KOPT-K1 (cell line): ENCODE results near the gene MPP7.

Experiments used
- H3K27ac ChIP-seq: fragments of 200-600 bp; sonication (generic); 2 replicates; pipeline ENCODE4 v1.5.1; 2016; ENCODE audit warnings: antibody characterized with exemption, mild to moderate bottlenecking, low read depth, low read length; ENCODE audit not compliant: poor library complexity, severe bottlenecking
- H3K36me3 ChIP-seq: fragments of 200-600 bp; sonication (generic); 2 replicates; pipeline ENCODE4 v1.5.1; 2017; ENCODE audit warnings: antibody characterized with exemption, mild to moderate bottlenecking, low read length, moderate library complexity; ENCODE audit not compliant: insufficient read depth
- H3K9me3 ChIP-seq: fragments of 200-600 bp; sonication (generic); 2 replicates; pipeline ENCODE4 v1.5.1; 2017; ENCODE audit warnings: antibody characterized with exemption, low read length, mild to moderate bottlenecking; ENCODE audit not compliant: insufficient read depth, poor library complexity, severe bottlenecking

The MPP7 gene

DNA sequence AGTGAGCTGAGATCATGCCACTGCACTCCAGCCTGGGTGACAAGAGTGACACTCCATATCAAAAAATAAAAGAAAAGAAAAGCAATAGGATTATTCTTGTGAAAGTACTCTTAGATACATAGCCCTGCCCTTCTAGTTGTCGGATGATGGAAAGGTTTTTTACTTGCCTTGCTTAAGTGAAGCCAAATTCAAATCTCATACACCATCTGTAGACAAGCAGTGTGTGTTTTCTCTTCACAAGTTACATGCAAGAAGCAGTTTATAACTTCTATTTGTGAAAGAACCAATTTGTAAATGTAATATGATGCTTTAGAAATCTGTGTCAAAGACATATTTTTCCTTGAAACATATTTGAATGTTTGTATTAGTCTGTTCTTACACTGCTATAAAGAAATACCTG lies 15.8 kb upstream of the MPP7 start:
- H3K9me3 ChIP-seq: no peaks in the 10 kb centered on the region
- no peaks in the 10 kb centered on the region for H3K36me3 ChIP-seq
- no peak overlapping the region for H3K27ac ChIP-seq

DNA sequence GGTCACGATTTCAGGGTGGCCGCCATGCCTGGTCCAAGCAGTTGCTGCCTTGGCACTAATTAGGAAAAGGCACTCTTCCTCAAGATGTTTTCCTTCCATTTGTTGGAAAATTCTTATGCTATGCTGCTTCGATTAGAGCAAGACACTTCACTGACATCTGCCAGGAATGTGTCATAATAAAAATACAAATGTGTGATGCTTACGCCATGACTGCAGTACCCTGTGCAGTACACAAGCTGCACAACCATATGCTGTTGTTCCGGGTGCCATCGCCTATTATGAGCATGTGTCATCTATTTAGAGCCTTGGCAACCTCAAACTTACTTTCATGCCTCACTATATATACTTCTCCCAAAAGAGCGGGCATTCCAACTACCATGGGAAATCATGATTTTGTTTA lies 14.9 kb upstream of the MPP7 start:
- no peaks in the 10 kb centered on the region for H3K9me3 ChIP-seq
- H3K36me3 ChIP-seq: no peaks in the 10 kb centered on the region
- H3K27ac ChIP-seq: no peak overlapping the region

DNA sequence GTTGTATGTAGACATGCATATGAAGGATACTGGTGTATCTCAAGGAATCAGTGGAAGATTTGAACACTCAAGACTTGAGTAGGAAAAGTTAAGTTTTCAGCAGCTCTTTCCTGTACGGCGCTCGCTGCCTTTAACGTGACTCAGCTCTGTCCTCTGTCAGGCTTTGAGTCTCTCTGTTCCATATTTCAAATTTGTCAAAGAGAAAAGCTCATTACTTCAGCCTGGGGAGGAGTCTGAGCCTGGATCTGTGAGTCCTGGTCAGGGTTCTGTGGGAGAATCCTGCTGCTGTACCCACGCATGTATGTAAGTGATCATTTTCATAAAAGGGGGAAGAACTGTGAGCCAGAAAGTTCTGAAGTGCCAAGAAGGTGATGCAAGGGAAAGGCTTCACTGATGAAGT lies 13.8 kb upstream of the MPP7 start:
- no peak overlapping the region for H3K27ac ChIP-seq
- H3K9me3 ChIP-seq: no peaks in the 10 kb centered on the region

DNA sequence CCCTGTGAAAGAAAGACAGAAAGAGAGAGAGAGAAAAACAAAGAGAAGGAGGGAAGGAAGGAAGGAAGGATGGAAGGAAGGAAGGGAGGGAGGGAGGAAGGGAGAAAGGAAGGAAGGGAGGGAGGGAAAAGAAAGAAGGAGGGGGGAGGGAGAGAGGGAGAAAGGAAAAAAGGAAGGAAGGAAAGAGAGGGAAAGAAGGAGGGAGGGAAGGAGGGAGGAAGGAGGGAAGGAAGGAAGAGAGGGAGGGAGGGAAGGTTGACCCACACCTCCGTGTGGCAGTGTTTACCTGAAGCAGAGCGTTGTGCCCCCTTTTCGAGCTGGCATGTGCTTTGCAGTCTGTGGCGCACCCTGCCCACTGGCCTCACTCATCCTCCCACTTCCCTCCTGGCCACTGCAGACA lies 12.3 kb upstream of the MPP7 start:
- no peak overlapping the region for H3K27ac ChIP-seq
- H3K9me3 ChIP-seq: no peaks in the 10 kb centered on the region
- no peaks in the 10 kb centered on the region for H3K36me3 ChIP-seq

More for the DNA sequence above, 13.8 kb upstream of the MPP7 start:
- no peaks in the 10 kb centered on the region for H3K36me3 ChIP-seq

DNA sequence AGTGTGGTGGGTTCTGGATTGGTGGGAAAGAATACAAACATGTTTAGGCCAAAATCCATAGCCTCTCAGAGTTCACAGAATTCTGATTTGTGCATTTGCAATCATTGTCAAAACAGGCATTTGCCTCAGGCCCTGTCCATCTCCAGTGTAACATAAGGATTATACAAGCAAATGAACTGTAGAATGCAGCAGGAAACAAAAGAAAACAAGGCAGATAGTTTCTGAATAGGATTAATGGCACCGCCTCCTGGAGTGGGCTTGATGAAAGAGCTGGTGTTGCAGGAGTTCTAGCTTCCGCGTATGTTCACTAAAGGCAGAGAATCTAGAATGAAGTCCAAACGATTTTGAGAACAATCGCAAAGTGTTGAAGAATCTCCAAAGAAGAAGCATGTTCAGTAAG lies 11.3 kb upstream of the MPP7 start:
- no peaks in the 10 kb centered on the region for H3K9me3 ChIP-seq
- no peaks in the 10 kb centered on the region for H3K36me3 ChIP-seq
- no peak overlapping the region for H3K27ac ChIP-seq

DNA sequence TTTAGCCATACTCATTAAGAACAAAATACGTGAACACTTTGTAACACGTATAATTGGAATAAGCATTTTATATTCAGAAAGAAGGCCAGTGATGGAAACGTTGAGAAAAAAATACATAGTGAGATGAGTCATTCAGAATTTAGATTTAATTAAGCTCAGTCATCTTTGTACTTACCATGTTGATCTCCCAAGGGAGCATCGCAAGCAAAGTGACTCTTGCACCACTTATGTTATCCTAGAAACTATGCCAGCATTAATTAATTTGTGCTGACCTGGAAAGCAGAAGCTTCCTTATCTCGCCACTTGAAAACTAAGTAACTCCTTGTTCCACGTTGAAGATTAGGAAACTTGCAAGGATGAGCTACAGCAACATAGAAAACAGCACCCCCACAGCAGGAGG lies 9.7 kb upstream of the MPP7 start:
- H3K9me3 ChIP-seq: no peaks in the 10 kb centered on the region
- H3K36me3 ChIP-seq: no peaks in the 10 kb centered on the region
- H3K27ac ChIP-seq: no peak overlapping the region

DNA sequence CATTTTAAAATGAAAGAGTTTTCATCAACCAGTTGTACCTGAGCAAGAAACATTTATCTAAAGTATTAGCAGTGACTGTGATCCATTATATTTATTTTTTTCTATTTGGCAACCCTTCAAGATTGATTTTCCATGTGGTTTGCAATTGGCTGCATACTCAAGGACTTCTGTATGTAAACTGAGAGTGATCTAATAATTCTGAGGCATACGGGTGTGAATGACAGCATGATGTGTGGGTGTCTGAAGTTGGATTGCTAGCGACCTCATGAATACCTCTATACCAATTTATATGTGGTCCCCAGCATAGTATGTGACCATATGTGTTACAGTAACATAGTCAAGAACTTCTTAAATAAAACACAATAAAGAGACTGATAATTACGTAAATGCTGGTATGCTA lies 8.2 kb upstream of the MPP7 start:
- no peaks in the 10 kb centered on the region for H3K9me3 ChIP-seq
- no peaks in the 10 kb centered on the region for H3K36me3 ChIP-seq
- no peak overlapping the region for H3K27ac ChIP-seq

DNA sequence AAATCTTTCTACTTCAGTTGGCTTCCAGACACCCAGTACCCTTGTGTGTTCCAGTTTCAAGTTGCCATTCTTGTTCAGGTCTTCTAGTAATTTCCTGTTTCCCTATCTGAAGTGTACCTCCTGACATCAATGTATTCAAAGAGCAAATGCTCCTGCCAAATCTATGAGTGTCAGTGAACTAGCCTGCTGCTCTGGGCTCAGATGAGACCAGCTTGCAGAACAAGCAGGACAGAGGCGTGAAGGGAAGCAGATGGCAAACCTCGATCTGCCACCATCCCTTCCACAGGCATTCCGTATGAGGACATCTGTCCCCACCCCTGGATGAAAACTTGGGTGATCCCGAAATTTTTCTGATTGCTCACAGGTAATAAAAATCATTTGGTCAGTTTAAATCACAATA lies 4.4 kb upstream of the MPP7 start:
- Histone ChIP-seq H3K9me3 (no peaks in the 10 kb centered on the region), H3K36me3 (no peaks in the 10 kb centered on the region), H3K27ac (no peak overlapping the region)

DNA sequence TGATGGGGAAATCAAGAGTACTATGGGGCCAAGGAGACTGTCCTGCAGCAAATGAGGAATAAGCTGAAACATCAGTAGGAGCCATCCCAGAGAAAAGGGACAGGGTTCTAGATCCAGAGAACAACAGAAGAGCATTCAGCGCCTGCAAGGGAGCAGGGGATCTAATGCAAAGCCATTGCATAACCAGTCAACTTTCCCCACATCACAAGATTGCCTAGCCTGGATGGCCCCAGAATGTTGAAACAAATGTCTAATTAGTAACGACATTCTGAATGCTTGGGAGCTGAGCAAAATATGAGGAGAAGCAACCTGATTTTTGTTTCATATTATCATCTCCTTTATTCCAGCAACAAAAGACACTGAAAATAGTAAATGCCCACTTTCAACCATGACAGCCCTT lies 2.7 kb upstream of the MPP7 start:
- no peak overlapping the region for H3K27ac ChIP-seq
- H3K36me3 ChIP-seq: no peaks in the 10 kb centered on the region
- H3K9me3 ChIP-seq: no peaks in the 10 kb centered on the region

DNA sequence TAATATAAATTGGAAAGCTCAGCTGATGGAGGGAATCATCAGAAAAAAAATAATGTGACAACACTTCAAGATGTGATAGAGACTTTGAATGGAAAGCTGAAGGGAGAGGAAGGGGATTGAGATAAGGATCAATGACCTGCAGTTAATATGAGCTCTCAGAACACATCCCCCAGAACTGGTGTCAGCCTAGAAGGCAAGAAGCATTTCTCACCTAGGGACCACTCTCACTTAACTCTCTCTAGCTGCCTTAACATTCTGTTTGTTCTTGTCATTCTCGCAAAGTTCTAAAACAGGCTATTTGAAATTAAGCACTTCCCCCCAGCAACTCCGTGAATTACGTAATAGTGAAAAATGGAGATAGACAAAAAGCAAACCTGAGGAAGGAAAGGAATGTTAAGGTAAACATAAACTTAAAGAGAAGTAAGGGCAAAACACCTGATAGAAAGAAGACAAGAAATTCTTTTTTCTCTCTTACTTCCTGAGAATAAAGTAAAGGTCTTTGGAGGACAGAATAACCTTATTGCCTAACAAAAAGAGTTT lies 1.2 kb upstream of the MPP7 start:
- no peaks in the 10 kb centered on the region for H3K36me3 ChIP-seq
- H3K9me3 ChIP-seq: no peaks in the 10 kb centered on the region
- no peak overlapping the region for H3K27ac ChIP-seq

DNA sequence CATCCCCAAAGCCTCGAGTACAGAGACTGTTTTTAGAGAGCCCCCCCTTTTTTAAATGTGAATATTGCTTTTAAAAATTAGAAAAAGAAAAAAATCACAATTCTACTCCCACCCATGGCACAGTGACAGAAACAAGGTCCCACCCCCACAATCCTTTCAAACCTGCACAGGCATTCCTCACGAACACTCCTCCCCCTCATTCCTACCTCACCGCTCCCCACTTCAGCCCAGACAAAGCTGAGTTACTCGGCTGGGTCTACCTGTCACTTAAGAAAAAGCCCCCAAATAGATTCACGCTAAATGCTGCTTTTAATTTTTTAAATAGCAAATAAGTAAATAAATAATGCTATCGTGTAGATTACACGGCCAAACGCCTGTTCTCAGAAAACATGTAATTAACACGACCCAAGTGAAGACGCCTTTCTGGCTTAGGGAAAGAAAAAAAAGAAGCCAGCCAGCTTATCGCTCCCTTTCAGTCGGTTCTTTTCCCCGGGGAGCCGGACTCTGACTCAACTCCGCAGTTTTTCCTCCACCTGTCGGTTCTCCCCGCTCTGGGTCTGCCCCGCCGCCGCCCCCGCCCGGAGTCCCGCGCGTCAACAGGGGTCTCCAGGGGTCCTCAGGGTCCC lies 739 bp downstream of the MPP7 start:
- Histone ChIP-seq H3K36me3 (no peaks in the 10 kb centered on the region), H3K27ac (no peak overlapping the region), H3K9me3 (no peaks in the 10 kb centered on the region)

DNA sequence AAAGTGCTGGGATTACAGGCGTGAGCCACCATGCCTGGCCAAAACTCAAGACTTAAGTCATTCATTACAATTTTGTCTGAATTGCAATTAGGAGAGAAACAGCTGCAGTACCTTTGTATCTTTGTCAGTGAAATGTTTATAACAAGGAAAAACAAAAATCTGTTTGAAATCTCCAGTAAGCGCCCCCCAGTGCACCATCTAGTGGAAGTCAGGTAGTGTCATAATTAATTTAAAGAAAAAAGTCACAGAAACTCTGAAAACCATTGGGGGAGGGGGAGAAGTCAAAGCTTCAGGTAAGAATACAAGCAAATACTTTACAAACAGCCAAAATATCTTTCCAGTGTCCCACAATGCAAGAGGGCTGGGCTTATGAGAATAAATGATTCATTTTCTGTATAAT lies 2.8 kb downstream of the MPP7 start:
- no peaks in the 10 kb centered on the region for H3K9me3 ChIP-seq
- no peak overlapping the region for H3K27ac ChIP-seq
- no peaks in the 10 kb centered on the region for H3K36me3 ChIP-seq

DNA sequence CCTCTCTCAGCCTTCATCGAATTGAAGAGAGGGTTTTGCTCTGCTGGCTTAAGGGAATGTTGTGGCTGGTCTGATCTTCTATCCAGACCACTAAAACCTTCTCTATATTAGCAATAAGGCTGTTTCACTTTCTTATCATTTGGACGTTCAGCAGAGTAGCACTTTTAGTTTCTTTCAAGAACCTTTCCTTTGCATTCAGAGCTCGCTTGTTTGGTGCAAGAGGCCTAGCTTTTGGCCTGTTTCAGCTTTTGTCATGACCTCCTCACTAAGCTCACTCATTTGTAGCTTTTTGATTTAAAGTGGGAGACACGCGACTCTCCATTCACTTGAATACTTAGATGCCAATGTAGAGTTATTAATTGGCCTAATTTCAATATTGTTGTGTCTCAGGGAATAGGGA lies 3.9 kb downstream of the MPP7 start:
- Histone ChIP-seq H3K36me3 (no peaks in the 10 kb centered on the region), H3K27ac (no peak overlapping the region), H3K9me3 (no peaks in the 10 kb centered on the region)

DNA sequence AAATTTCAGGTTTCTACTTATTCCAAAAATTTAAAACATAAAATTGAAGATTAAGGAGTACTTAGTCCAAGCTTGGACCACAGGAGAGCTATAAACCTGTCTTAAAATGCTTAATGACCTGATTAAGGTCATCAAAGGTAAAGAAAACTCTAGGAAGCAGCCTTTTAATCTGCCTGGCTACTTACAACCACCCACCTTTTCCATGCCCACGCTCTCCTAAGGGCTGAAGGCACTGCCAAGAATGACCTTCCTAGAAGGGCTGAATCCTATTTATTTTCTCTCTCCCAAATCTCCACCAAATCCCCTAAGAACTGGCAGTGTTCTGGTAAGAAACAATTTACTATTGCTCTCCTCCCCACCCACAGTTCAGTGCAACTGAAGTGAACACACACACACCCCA lies 6.8 kb downstream of the MPP7 start:
- H3K27ac ChIP-seq: no peak overlapping the region
- no peaks in the 10 kb centered on the region for H3K9me3 ChIP-seq
- no peaks in the 10 kb centered on the region for H3K36me3 ChIP-seq

DNA sequence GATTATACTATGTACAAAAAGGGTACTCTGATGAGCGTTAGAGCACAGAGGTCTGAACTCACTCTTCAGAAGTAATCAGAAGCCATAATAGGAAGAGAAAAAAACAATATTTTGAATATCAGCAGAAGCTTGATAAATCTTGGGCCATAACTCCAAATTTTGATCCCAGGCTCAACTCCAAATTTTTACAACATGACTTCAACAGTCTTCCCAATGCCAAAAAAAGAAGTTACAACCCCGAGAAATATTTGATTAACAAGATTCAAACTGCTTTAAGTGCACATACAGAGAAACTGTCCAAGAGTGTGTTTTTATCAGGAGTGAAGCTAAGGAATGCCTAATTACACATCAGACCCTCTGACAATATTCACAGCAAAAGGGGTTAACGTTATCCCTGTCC lies 7.5 kb downstream of the MPP7 start:
- H3K27ac ChIP-seq: no peak overlapping the region
- no peaks in the 10 kb centered on the region for H3K36me3 ChIP-seq
- H3K9me3 ChIP-seq: no peaks in the 10 kb centered on the region

DNA sequence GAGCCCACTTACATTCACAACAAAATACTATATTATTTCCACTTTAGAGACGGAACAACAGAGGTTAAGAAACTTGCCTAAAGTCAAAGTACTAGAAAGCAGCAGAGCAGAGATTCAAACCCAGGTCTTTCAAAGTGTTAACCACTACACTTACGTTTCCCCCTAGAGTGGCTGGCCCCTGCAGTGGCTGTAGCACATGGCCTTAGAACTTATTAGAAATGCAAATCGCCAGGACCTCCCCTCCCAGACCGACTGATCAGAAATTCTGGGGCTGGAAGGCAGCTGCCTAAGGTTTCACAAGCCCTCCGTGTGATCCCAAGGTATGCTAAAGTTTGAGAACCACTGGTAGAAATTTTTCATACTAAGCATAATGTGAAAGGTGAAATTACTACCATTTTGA lies 8.1 kb downstream of the MPP7 start:
- H3K36me3 ChIP-seq: no peaks in the 10 kb centered on the region
- H3K9me3 ChIP-seq: no peaks in the 10 kb centered on the region
- no peak overlapping the region for H3K27ac ChIP-seq
